Trophoblast cell (in vitro differentiated cells and primary cell): ENCODE data around the gene NKIRAS1.

Experiments used
- DNase-seq, 2 donors: peaks; one replicate each; pipeline ENCODE4 v3.0.0-alpha.2; 2016
- H2AFZ ChIP-seq: 2 replicates; pipeline ENCODE4 v1.6.1; 2013; ENCODE audit warnings: low read length, moderate library complexity, mild to moderate bottlenecking; ENCODE audit not compliant: insufficient read depth, poor library complexity
- H2AK5ac ChIP-seq: 2 replicates; pipeline ENCODE4 v1.6.1; 2013; ENCODE audit warnings: mild to moderate bottlenecking, low read length
- H2BK120ac ChIP-seq: 2 replicates; pipeline ENCODE4 v1.6.1; 2013; ENCODE audit warnings: low read length, mild to moderate bottlenecking, moderate library complexity; ENCODE audit not compliant: insufficient read depth, poor library complexity
- H2BK12ac ChIP-seq: 2 replicates; pipeline ENCODE4 v1.6.1; 2013; ENCODE audit warnings: mild to moderate bottlenecking, low read length, moderate library complexity
- H2BK5ac ChIP-seq: 2 replicates; pipeline ENCODE4 v1.6.1; 2013; ENCODE audit warnings: low read length, low read depth, moderate library complexity, mild to moderate bottlenecking; ENCODE audit not compliant: poor library complexity
- H3K14ac ChIP-seq: 2 replicates; pipeline ENCODE4 v1.6.1; 2013; ENCODE audit warnings: mild to moderate bottlenecking, low read length
- H3K18ac ChIP-seq: 2 replicates; pipeline ENCODE4 v1.6.1; 2013; ENCODE audit warnings: mild to moderate bottlenecking, low read length
- H3K23ac ChIP-seq: 2 replicates; pipeline ENCODE4 v1.6.1; 2013; ENCODE audit warnings: low read length
- H3K27ac ChIP-seq: 2 replicates; pipeline ENCODE4 v1.5.1; 2013; ENCODE audit warnings: low read depth, mild to moderate bottlenecking, inconsistent platforms, low read length, moderate library complexity
- H3K27me3 ChIP-seq: 2 replicates; pipeline ENCODE4 v1.6.1; 2013; ENCODE audit warnings: inconsistent platforms, mild to moderate bottlenecking, low read length, moderate library complexity; ENCODE audit not compliant: insufficient read depth
- H3K36me3 ChIP-seq, 2 experiments: 1 replicate in 1 of 2; 2 replicates in 1 of 2; pipeline ENCODE4 v1.6.1; 2013; ENCODE audit warnings: low read length in 2 of 2, mild to moderate bottlenecking in 2 of 2, moderate library complexity in 1 of 2; ENCODE audit not compliant: insufficient read depth in 2 of 2, control insufficient read depth in 1 of 2
- H3K4ac ChIP-seq: 2 replicates; pipeline ENCODE4 v1.6.1; 2013; ENCODE audit warnings: low read depth, mild to moderate bottlenecking, low read length, moderate library complexity
- H3K4me1 ChIP-seq, 2 experiments: 1 replicate in 1 of 2; 2 replicates in 1 of 2; pipeline ENCODE4 v1.6.1; 2013; ENCODE audit warnings: low read length in 2 of 2, mild to moderate bottlenecking in 2 of 2, moderate library complexity in 1 of 2; ENCODE audit not compliant: insufficient read depth in 2 of 2, control insufficient read depth in 1 of 2
- H3K4me2 ChIP-seq: 2 replicates; pipeline ENCODE4 v1.6.1; 2013; ENCODE audit warnings: inconsistent platforms, mild to moderate bottlenecking, low read length, moderate library complexity
- H3K4me3 ChIP-seq: 2 replicates; pipeline ENCODE4 v1.5.1; 2013; ENCODE audit warnings: mild to moderate bottlenecking, low read depth, low read length, inconsistent platforms
- H3K79me1 ChIP-seq: one replicate; pipeline ENCODE4 v1.6.1; 2013; ENCODE audit warnings: low read length
- H3K79me2 ChIP-seq: 2 replicates; pipeline ENCODE4 v1.6.1; 2013; ENCODE audit warnings: low read length, mild to moderate bottlenecking; ENCODE audit not compliant: control insufficient read depth, insufficient read depth, poor library complexity
- H3K9ac ChIP-seq: 2 replicates; pipeline ENCODE4 v1.6.1; 2013; ENCODE audit warnings: mild to moderate bottlenecking, low read length
- H3K9me3 ChIP-seq: 2 replicates; pipeline ENCODE4 v1.6.1; 2013; ENCODE audit warnings: low read depth, mild to moderate bottlenecking, control low read depth, inconsistent platforms, low read length; ENCODE audit not compliant: insufficient read depth
- H4K12ac ChIP-seq: 2 replicates; pipeline ENCODE4 v1.6.1; 2013; ENCODE audit warnings: low read depth, mild to moderate bottlenecking, low read length, moderate library complexity
- H4K8ac ChIP-seq: 2 replicates; pipeline ENCODE4 v1.6.1; 2013; ENCODE audit warnings: low read depth, mild to moderate bottlenecking, low read length, moderate library complexity
- H4K91ac ChIP-seq: one replicate; pipeline ENCODE4 v1.6.1; 2013; ENCODE audit warnings: low read depth, mild to moderate bottlenecking, low read length, moderate library complexity
- WGBS: extraction: QIAGEN DNeasy Blood & Tissue Kit; methylation state at CpG from one replicate; pipeline ENCODE4 v1.1.7; 2013; ENCODE audit warnings: missing lambda C conversion rate; ENCODE audit not compliant: insufficient read length, insufficient coverage; ENCODE audit errors: extremely low coverage; 5-methylcytosine and 5-hydroxymethylcytosine counted together

The NKIRAS1 gene

GRCh38 chr3:23949784-23950183, 33.0 kb upstream of the NKIRAS1 start:
- H3K18ac ChIP-seq, result no peak overlapping the region
- H2BK120ac ChIP-seq, result no peak overlapping the region
- H4K8ac ChIP-seq, result no peak overlapping the region
- no peak overlapping the region for H2BK5ac ChIP-seq
- H3K23ac ChIP-seq, result no peak overlapping the region
- H3K4me1 ChIP-seq, result peaks cover 3 to 5% of the 10 kb centered on the region in 2 experiments
- H4K91ac ChIP-seq, result no peak overlapping the region
- H3K27me3 ChIP-seq, result no peaks in the 10 kb centered on the region
- H3K9ac ChIP-seq, result no peak overlapping the region
- H3K4me2 ChIP-seq, result no peak overlapping the region
- no peak overlapping the region for H2AFZ ChIP-seq
- H3K4me3 ChIP-seq, result no peak overlapping the region
- no peak overlapping the region for H3K27ac ChIP-seq
- H3K79me2 ChIP-seq, result peaks cover 5% of the 10 kb centered on the region
- no peaks in the 10 kb centered on the region for H3K9me3 ChIP-seq
- no peak for DNase-seq
- no peak overlapping the region for H4K12ac ChIP-seq
- H3K14ac ChIP-seq, result no peak overlapping the region
- peaks cover 10% of the 10 kb centered on the region for H3K79me1 ChIP-seq
- H3K4ac ChIP-seq, result peak overlapping the region; percentile 37
- H2BK12ac ChIP-seq, result no peak overlapping the region
- no peaks in the 10 kb centered on the region for H3K36me3 ChIP-seq
- H2AK5ac ChIP-seq, result no peak overlapping the region

DNA sequence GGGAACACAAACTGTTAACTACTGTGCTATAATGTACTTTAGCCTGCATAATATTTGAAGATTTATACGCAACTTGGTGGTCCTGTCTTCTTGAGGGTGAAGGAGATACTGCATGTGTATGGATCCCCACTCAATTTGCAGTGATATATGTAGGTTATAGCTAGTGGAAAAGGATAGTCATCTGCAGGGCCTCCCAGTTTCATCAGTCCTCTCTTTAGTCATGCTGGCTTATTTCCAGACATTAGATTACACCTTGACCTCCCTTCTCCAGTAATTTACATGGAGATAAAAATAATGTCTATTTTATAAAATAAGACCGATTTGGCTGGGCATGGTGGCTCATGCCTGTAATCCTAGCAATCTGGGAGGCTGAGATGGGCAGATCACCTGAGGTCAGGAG, 32.0 kb upstream of the NKIRAS1 start:
- no peak for DNase-seq
- H3K27ac ChIP-seq, result no peak overlapping the region
- H4K8ac ChIP-seq, result no peak overlapping the region
- no peaks in the 10 kb centered on the region for H3K27me3 ChIP-seq
- peaks cover 11% of the 10 kb centered on the region for H3K79me1 ChIP-seq
- H3K79me2 ChIP-seq, result peaks cover 6% of the 10 kb centered on the region
- no peak overlapping the region for H2AFZ ChIP-seq
- H3K9ac ChIP-seq, result no peak overlapping the region
- H4K91ac ChIP-seq, result no peak overlapping the region
- H3K36me3 ChIP-seq, result no peaks in the 10 kb centered on the region
- H3K23ac ChIP-seq, result no peak overlapping the region
- H3K4me3 ChIP-seq, result no peak overlapping the region
- no peak overlapping the region for H4K12ac ChIP-seq
- peaks cover 3 to 5% of the 10 kb centered on the region in 2 experiments for H3K4me1 ChIP-seq
- H3K14ac ChIP-seq, result no peak overlapping the region
- peak overlapping the region; percentile 78 for H3K4ac ChIP-seq
- no peak overlapping the region for H3K18ac ChIP-seq
- no peak overlapping the region for H2BK5ac ChIP-seq
- H2AK5ac ChIP-seq, result no peak overlapping the region
- H2BK12ac ChIP-seq, result no peak overlapping the region
- no peak overlapping the region for H2BK120ac ChIP-seq
- no CpG with 5 or more reads among the region's 2 CpGs for WGBS
- no peak overlapping the region for H3K4me2 ChIP-seq
- no peaks in the 10 kb centered on the region for H3K9me3 ChIP-seq

DNA sequence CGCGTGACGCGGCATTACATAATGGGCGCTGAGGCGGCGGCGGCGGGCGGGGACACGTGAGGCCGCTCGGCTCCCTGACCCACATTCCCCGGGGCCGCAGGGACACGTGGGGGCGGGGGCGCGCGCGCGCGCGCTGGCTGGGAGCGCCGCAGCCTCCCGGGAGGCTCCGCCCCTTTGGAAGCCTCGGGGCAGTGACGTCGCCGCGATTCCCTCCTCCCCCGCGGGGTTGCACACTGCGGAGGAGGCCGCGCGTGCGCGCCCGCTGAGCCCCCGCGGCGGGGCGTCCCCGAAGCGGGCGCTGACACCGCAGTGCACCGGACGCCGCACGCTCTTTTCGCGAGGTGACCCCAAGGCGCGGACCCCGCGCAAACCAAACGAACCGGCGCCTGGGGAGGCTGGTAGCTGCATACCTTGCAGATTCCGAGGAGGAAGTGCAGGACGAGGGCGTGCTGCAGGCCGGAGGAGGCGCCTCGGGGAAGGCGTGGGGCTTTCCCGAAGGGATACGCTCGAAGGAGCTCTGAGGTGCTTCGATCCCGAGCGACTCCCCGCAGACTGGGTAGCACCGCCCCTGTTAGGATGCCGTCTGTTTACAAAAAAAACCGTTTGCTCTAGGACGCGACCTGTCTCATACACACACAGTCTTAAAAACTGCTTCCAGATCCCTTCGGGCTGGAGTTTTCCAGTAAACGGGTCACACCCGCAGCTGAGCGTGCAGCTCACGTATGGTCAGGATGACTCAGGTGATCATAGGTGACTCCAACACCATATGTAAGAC, 29.3 kb upstream of the NKIRAS1 start:
- WGBS, result no CpG with 5 or more reads among the region's 87 CpGs
- Histone ChIP-seq H3K36me3 (no peaks in the 10 kb centered on the region), H3K4me3 (peak overlapping the region; percentile 83), H3K4ac (peak overlapping the region; percentile 47), H3K23ac (no peak overlapping the region), H2AFZ (peak overlapping the region; percentile 79), H3K27ac (peak overlapping the region; percentile 77), H2BK12ac (peak overlapping the region; percentile 77), H2BK5ac (peak overlapping the region; percentile 86), H4K12ac (peak overlapping the region; percentile 37), H3K27me3 (no peaks in the 10 kb centered on the region), H4K8ac (peak overlapping the region; percentile 76), H3K14ac (peak overlapping the region; percentile 74), H3K79me2 (peaks cover 6% of the 10 kb centered on the region), H4K91ac (peak overlapping the region; percentile 76), H3K4me2 (peak overlapping the region; percentile 67), H3K79me1 (peaks cover 11% of the 10 kb centered on the region), H3K9me3 (no peaks in the 10 kb centered on the region), H2BK120ac (peak overlapping the region; percentile 75), H3K18ac (peak overlapping the region; percentile 93), H3K9ac (peak overlapping the region; percentile 25), H2AK5ac (no peak overlapping the region), H3K4me1 (peaks cover 3 to 5% of the 10 kb centered on the region in 2 experiments)
- peak; percentile 97 to 99 for DNase-seq

GRCh38 chr3:23945663-23945912, 28.8 kb upstream of the NKIRAS1 start:
- WGBS, result no CpG with 5 or more reads among the region's 39 CpGs
- Histone ChIP-seq H3K36me3 (no peaks in the 10 kb centered on the region), H3K9me3 (no peaks in the 10 kb centered on the region), H3K27ac (peak overlapping the region; percentile 93), H4K91ac (peak overlapping the region; percentile 90), H3K79me2 (peaks cover 6% of the 10 kb centered on the region), H2BK5ac (no peak overlapping the region), H3K4me1 (peaks cover 3 to 5% of the 10 kb centered on the region in 2 experiments), H3K4ac (no peak overlapping the region), H2BK12ac (no peak overlapping the region), H2AFZ (no peak overlapping the region), H3K9ac (peak overlapping the region; percentile 77), H3K23ac (no peak overlapping the region), H3K14ac (no peak overlapping the region), H3K79me1 (peaks cover 11% of the 10 kb centered on the region), H2BK120ac (no peak overlapping the region), H3K27me3 (no peaks in the 10 kb centered on the region), H3K4me3 (peak overlapping the region; percentile 82), H2AK5ac (no peak overlapping the region), H3K18ac (no peak overlapping the region), H3K4me2 (peak overlapping the region; percentile 74), H4K12ac (no peak overlapping the region), H4K8ac (no peak overlapping the region)
- no peak for DNase-seq
